GM23248 (cell line): ENCODE results near the gene ADAMTS18. TPM values are rescaled to one million over a fixed set of nuclear protein-coding genes. Genes with fewer than 3 reads are reported as not detected.
"Not testable (repeated sequence)": the region's sequence is repeated elsewhere in the genome, so short reads cannot be mapped to it uniquely, and the experiment has no call there.

Experiments
- DNase-seq: peaks from one replicate; pipeline ENCODE4 v3.0.0-alpha.2; 2015
- H2AFZ ChIP-seq: fragments of 200-600 bp; sonication (generic); 2 replicates; pipeline ENCODE4 v1.6.1; 2016; ENCODE audit warnings: antibody characterized with exemption
- H3F3A ChIP-seq: fragments of 200-600 bp; sonication (generic); 2 replicates; pipeline ENCODE4 v1.6.1; 2016; ENCODE audit warnings: mild to moderate bottlenecking, antibody characterized with exemption, mixed run types; ENCODE audit not compliant: insufficient read depth
- H3K27ac ChIP-seq: fragments of 200-600 bp; sonication (generic); 2 replicates; pipeline ENCODE4 v1.5.1; 2016; ENCODE audit warnings: mild to moderate bottlenecking
- H3K27me3 ChIP-seq: fragments of 200-600 bp; sonication (generic); replicated peaks from 2 replicates; pipeline ENCODE4 v1.6.1; 2016; ENCODE audit warnings: mild to moderate bottlenecking; ENCODE audit not compliant: insufficient read depth
- H3K36me3 ChIP-seq: fragments of 200-600 bp; sonication (generic); 2 replicates; pipeline ENCODE4 v1.6.1; 2016; ENCODE audit warnings: low read depth, mild to moderate bottlenecking
- H3K4me1 ChIP-seq: fragments of 200-600 bp; sonication (generic); 2 replicates; pipeline ENCODE4 v1.6.1; 2016; ENCODE audit warnings: mild to moderate bottlenecking; ENCODE audit not compliant: insufficient read depth
- H3K4me2 ChIP-seq: fragments of 200-600 bp; sonication (generic); one replicate; pipeline ENCODE4 v1.6.1; 2016; ENCODE audit warnings: mild to moderate bottlenecking; ENCODE audit not compliant: unreplicated experiment
- H3K4me3 ChIP-seq: fragments of 200-600 bp; sonication (generic); 2 replicates; pipeline ENCODE4 v1.5.1; 2016; ENCODE audit warnings: mild to moderate bottlenecking
- H3K79me2 ChIP-seq: fragments of 200-600 bp; sonication (generic); 2 replicates; pipeline ENCODE4 v1.6.1; 2016; ENCODE audit warnings: mild to moderate bottlenecking; ENCODE audit not compliant: insufficient read depth
- H3K9ac ChIP-seq: fragments of 200-600 bp; sonication (generic); 2 replicates; pipeline ENCODE4 v1.6.1; 2016; ENCODE audit warnings: mild to moderate bottlenecking
- H3K9me2 ChIP-seq: fragments of 200-600 bp; sonication (generic); 2 replicates; pipeline ENCODE4 v1.6.1; 2016; ENCODE audit warnings: mixed run types, mild to moderate bottlenecking, moderate library complexity; ENCODE audit not compliant: insufficient read depth
- H3K9me3 ChIP-seq: fragments of 200-600 bp; sonication (generic); one replicate; pipeline ENCODE4 v1.6.1; 2017; ENCODE audit warnings: low read depth
- H4K20me1 ChIP-seq: fragments of 200-600 bp; sonication (generic); 2 replicates; pipeline ENCODE4 v1.6.0; 2016; ENCODE audit not compliant: insufficient read depth
- EZH2 ChIP-seq: fragments of 200-600 bp; sonication (generic); IDR thresholded peaks from 2 replicates; pipeline ENCODE4 v1.6.1; 2018; ENCODE audit warnings: antibody characterized with exemption, mild to moderate bottlenecking; ENCODE audit not compliant: insufficient read depth, poor library complexity, severe bottlenecking
- EZH2phosphoT487 ChIP-seq: fragments of 200-600 bp; sonication (generic); IDR thresholded peaks from 2 replicates; pipeline ENCODE4 v1.6.1; 2018; ENCODE audit warnings: antibody characterized with exemption, moderate library complexity, mild to moderate bottlenecking, low read depth; ENCODE audit not compliant: insufficient read depth
- WGBS, 2 experiments: methylation state at CpG; one replicate each; pipeline ENCODE4 v1.1.6; 2015 to 2017; ENCODE audit warnings: low lambda C conversion rate in 2 of 2, low coverage in 1 of 2; ENCODE audit errors: missing lambda C conversion rate in 2 of 2; 5-methylcytosine and 5-hydroxymethylcytosine counted together
- in situ Hi-C: fragments of 300-500 bp; cut with MboI; formaldehyde crosslinking; loops from 2 replicates; pipeline ENCODE4 v1.15.0; 2020
- polyA plus RNA-seq: library from polyadenylated mRNA; unstranded; fragments of >200 nt; fragmentation: Nextera tagmentation; extraction: Ambion mirVana; gene quantifications from 2 replicates; pipeline ENCODE4 v1.2.1, GENCODE V29; 2016
- total RNA-seq: library from RNA; depleted of rRNA; stranded (reverse); fragments of >200 nt; shearing (Covaris generic); gene quantifications from 2 replicates; pipeline ENCODE4 v1.2.3, GENCODE V29; 2014

The ADAMTS18 gene
- total and polyA plus RNA-seq, 2 experiments from 2014 or later: not detected

GRCh38 chr16:77470851-77471250 lies 36.0 kb upstream of the ADAMTS18 start:
- in situ Hi-C loops: no loop called here
- Histone ChIP-seq H3F3A (no peaks in the 10 kb centered on the region), H3K27ac (no peak overlapping the region), H3K36me3 (no peaks in the 10 kb centered on the region), H3K27me3 (no peaks in the 10 kb centered on the region), H3K9ac (no peak overlapping the region), H4K20me1 (no peaks in the 10 kb centered on the region), H3K4me2 (no peak overlapping the region), H3K79me2 (no peaks in the 10 kb centered on the region), H3K9me3 (no peaks in the 10 kb centered on the region), H2AFZ (no peak overlapping the region), H3K4me1 (no peaks in the 10 kb centered on the region), H3K9me2 (no peaks in the 10 kb centered on the region), H3K4me3 (no peak overlapping the region)
- DNase-seq: no peak
- no peak for TF ChIP-seq EZH2
- no peak for TF ChIP-seq EZH2phosphoT487

GRCh38 chr16:77469634-77470033 lies 34.8 kb upstream of the ADAMTS18 start:
- no peak overlapping the region for H3K27ac ChIP-seq
- H3K36me3 ChIP-seq: no peaks in the 10 kb centered on the region
- H4K20me1 ChIP-seq: no peaks in the 10 kb centered on the region
- H3K4me1 ChIP-seq: no peaks in the 10 kb centered on the region
- H3K27me3 ChIP-seq: no peaks in the 10 kb centered on the region
- H3K9me3 ChIP-seq: no peaks in the 10 kb centered on the region
- 0 to 1% methylated on average over 3 of the region's 3 CpGs for WGBS, 2 experiments
- in situ Hi-C loops: no loop called here
- no peak overlapping the region for H3K4me2 ChIP-seq
- no peaks in the 10 kb centered on the region for H3K9me2 ChIP-seq
- H3K9ac ChIP-seq: no peak overlapping the region
- no peaks in the 10 kb centered on the region for H3F3A ChIP-seq
- H3K4me3 ChIP-seq: no peak overlapping the region
- no peak for TF ChIP-seq EZH2phosphoT487
- no peaks in the 10 kb centered on the region for H3K79me2 ChIP-seq
- DNase-seq: no peak
- no peak overlapping the region for H2AFZ ChIP-seq

- Histone ChIP-seq H3K9me2 (no peaks in the 10 kb centered on the region), H3K9me3 (no peaks in the 10 kb centered on the region), H3K4me2 (no peak overlapping the region), H3K36me3 (no peaks in the 10 kb centered on the region), H3F3A (no peaks in the 10 kb centered on the region), H3K4me3 (no peak overlapping the region), H4K20me1 (no peaks in the 10 kb centered on the region), H3K4me1 (no peaks in the 10 kb centered on the region), H2AFZ (no peak overlapping the region), H3K27ac (no peak overlapping the region), H3K79me2 (no peaks in the 10 kb centered on the region), H3K9ac (no peak overlapping the region), H3K27me3 (no peaks in the 10 kb centered on the region)
- TF ChIP-seq EZH2: no peak
- TF ChIP-seq EZH2phosphoT487: no peak
- DNase-seq: no peak
- in situ Hi-C loops: no loop called here
- WGBS, 2 experiments: 33 to 41% methylated on average over 3 of the region's 3 CpGs
These were observed 34.0 kb upstream of the ADAMTS18 start for GRCh38 chr16:77468831-77469230.

- Histone ChIP-seq H3K27ac (no peak overlapping the region), H3K79me2 (no peaks in the 10 kb centered on the region), H3K36me3 (no peaks in the 10 kb centered on the region), H3K4me2 (no peak overlapping the region), H3F3A (no peaks in the 10 kb centered on the region), H3K9me2 (no peaks in the 10 kb centered on the region), H4K20me1 (no peaks in the 10 kb centered on the region), H2AFZ (no peak overlapping the region), H3K27me3 (no peaks in the 10 kb centered on the region), H3K9me3 (no peaks in the 10 kb centered on the region), H3K4me3 (no peak overlapping the region), H3K4me1 (no peaks in the 10 kb centered on the region), H3K9ac (no peak overlapping the region)
- in situ Hi-C loops: no loop called here
- TF ChIP-seq EZH2phosphoT487 (no peak), EZH2 (no peak)
- WGBS, 2 experiments: 47 to 54% methylated on average over 6 of the region's 6 CpGs
- DNase-seq: no peak
These were observed 33.0 kb upstream of the ADAMTS18 start for GRCh38 chr16:77467821-77468335.

GRCh38 chr16:77463659-77464058 lies 28.8 kb upstream of the ADAMTS18 start:
- DNase-seq, H3K4me2 ChIP-seq, H3K4me1 ChIP-seq, H3K4me3 ChIP-seq, H3K79me2 ChIP-seq, H3K27me3 ChIP-seq, H3K9me3 ChIP-seq, H3K27ac ChIP-seq, H3K9ac ChIP-seq, H2AFZ ChIP-seq, H3K36me3 ChIP-seq, H4K20me1 ChIP-seq, in situ Hi-C loops, H3F3A ChIP-seq, H3K9me2 ChIP-seq: not testable (repeated sequence)
- 88 to 93% methylated on average over 4 to 5 of the region's 5 CpGs for WGBS, 2 experiments
